Measurements from ENCODE around the gene TMA7. TPM values are rescaled to one million over a fixed set of nuclear protein-coding genes. Genes with fewer than 3 reads are reported as not detected.

TMA7 gene
- total RNA-seq, 1 donor from 2014 or later, result 186 TPM

DNA sequence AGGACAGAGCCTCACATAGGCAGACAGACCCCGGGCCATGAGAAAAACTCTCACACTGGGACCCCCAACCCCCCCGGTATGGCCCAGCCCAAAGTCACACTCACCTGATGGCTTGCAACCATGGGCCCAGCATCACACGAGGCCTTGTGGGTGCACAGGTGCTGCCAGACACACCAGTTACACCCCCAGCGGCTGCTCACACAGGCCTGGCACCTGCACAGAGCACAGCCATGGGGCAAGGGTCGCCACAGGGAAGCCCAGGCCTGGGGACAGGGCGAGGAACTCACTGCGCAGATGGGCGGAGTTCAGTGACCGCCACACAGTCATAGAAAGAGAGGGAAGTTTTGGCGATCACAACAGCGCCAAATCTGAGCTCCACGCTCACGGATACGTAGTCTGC is 19.5 kb upstream of the TMA7 start:
- H3K36me3 Mint-ChIP-seq, result peaks cover 7% of the 10 kb centered on the region

DNA sequence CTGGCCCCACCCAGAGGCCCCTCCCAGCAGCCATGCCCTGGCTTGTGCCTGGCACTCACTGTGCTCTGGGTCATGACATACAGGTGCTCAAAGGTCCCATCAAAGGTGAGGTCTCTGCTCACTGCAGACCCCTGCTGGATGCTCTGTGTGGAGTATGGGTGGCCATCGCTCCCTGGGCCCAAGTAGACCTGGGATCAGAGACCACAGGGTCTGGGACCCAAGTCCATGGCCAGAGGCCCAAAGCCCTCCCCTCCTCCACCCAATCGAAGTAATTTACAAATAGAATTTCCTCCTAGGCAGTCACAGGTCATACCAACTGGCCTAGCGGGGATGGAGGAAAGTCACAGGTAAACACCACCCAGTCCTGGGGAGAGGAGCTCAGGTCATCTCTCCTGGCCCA is 17.8 kb upstream of the TMA7 start:
- peaks cover 25% of the 10 kb centered on the region for H3K4me1 Mint-ChIP-seq
- no peak for DNase-seq (ENCODE audit: low spot score in 2 of 2, unreplicated experiment in 2 of 2)
- no peaks in the 10 kb centered on the region for H3K9me3 Mint-ChIP-seq
- peaks cover 4% of the 10 kb centered on the region for H3K36me3 Mint-ChIP-seq
- TF ChIP-seq, protein P1, sequence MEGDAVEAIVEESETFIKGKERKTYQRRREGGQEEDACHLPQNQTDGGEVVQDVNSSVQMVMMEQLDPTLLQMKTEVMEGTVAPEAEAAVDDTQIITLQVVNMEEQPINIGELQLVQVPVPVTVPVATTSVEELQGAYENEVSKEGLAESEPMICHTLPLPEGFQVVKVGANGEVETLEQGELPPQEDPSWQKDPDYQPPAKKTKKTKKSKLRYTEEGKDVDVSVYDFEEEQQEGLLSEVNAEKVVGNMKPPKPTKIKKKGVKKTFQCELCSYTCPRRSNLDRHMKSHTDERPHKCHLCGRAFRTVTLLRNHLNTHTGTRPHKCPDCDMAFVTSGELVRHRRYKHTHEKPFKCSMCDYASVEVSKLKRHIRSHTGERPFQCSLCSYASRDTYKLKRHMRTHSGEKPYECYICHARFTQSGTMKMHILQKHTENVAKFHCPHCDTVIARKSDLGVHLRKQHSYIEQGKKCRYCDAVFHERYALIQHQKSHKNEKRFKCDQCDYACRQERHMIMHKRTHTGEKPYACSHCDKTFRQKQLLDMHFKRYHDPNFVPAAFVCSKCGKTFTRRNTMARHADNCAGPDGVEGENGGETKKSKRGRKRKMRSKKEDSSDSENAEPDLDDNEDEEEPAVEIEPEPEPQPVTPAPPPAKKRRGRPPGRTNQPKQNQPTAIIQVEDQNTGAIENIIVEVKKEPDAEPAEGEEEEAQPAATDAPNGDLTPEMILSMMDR (IDR thresholded peaks at IDR 0.05; ENCODE audit: unreplicated experiment), result no peak
- H3K27me3 Mint-ChIP-seq (ENCODE audit: low read depth), result no peaks in the 10 kb centered on the region
- no peak overlapping the region for H3K27ac Mint-ChIP-seq
- no peak overlapping the region for H3K4me3 Mint-ChIP-seq

More for the DNA sequence above, 19.5 kb upstream of the TMA7 start:
- DNase-seq (ENCODE audit: low spot score in 2 of 2, unreplicated experiment in 2 of 2), result no peak
- Mint-ChIP-seq H3K27me3 (ENCODE audit: low read depth) (no peaks in the 10 kb centered on the region), H3K4me3 (no peak overlapping the region), H3K4me1 (peaks cover 11% of the 10 kb centered on the region), H3K9me3 (no peaks in the 10 kb centered on the region), H3K27ac (no peak overlapping the region)
- TF ChIP-seq, protein P1 (IDR thresholded peaks at IDR 0.05; ENCODE audit: unreplicated experiment), result no peak

DNA sequence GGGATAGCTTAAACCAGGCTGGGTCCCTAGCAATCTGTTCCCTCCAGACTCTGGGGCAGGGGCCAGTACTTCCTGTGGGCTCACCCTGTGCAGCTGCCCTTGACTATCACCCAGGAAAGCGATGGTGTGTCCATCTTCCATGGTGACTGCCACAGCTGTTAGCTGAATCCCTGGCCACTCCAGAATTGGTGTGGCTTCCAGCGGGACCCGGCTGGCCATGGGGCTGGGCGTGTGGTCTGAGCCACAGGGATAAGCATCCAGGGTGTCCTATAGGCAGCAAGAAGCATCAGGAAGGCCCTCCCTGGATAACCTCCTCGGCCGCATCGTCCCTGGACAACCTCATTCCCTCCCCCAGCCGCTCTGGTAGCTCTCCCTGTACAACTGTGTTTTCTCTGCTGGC is 17.4 kb upstream of the TMA7 start:
- H3K9me3 Mint-ChIP-seq, result no peaks in the 10 kb centered on the region
- TF ChIP-seq, protein P1 (IDR thresholded peaks at IDR 0.05; ENCODE audit: unreplicated experiment), result no peak
- peaks cover 29% of the 10 kb centered on the region for H3K4me1 Mint-ChIP-seq
- H3K36me3 Mint-ChIP-seq, result peaks cover 2% of the 10 kb centered on the region
- DNase-seq (ENCODE audit: low spot score in 2 of 2, unreplicated experiment in 2 of 2), result no peak
- H3K27ac Mint-ChIP-seq, result no peak overlapping the region
- no peaks in the 10 kb centered on the region for H3K27me3 Mint-ChIP-seq (ENCODE audit: low read depth)
- H3K4me3 Mint-ChIP-seq, result no peak overlapping the region

DNA sequence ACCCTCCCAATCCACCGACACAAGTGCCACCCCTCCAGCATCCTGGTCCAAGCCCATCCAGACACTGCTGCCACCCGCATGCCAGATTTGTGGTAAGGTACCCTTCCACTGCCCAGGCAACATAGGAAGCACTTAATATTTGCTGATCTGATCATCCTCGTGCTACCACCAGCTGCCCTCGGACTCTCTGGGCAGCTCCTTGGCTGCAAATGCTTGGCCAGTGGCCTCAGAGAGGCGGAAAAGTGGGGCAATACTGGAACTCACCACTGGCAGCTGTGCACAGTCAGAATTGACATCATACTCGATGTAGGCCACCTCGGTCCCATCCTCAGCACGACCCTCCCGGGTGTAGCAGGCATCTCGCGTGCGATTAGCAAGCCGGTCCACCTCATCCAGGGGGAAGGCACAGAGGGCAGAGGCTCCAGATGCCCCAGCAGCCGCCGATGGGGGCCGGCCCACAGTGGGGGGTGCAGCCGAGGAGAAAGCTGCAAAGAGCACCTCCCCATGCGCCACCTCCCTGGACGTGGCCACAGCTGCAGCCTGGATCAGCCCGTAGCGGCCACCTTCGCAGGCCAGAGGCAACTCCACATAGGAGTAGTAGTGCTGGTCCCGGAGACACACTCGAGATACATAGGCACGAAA is 16.7 kb upstream of the TMA7 start:
- H3K27ac Mint-ChIP-seq, result no peak overlapping the region
- H3K9me3 Mint-ChIP-seq, result no peaks in the 10 kb centered on the region
- TF ChIP-seq, protein P1 (IDR thresholded peaks at IDR 0.05; ENCODE audit: unreplicated experiment), result no peak
- DNase-seq (ENCODE audit: low spot score in 2 of 2, unreplicated experiment in 2 of 2), result no peak
- peaks cover 36% of the 10 kb centered on the region for H3K4me1 Mint-ChIP-seq
- H3K4me3 Mint-ChIP-seq, result no peak overlapping the region
- no peaks in the 10 kb centered on the region for H3K27me3 Mint-ChIP-seq (ENCODE audit: low read depth)
- H3K36me3 Mint-ChIP-seq, result peaks cover 2% of the 10 kb centered on the region

DNA sequence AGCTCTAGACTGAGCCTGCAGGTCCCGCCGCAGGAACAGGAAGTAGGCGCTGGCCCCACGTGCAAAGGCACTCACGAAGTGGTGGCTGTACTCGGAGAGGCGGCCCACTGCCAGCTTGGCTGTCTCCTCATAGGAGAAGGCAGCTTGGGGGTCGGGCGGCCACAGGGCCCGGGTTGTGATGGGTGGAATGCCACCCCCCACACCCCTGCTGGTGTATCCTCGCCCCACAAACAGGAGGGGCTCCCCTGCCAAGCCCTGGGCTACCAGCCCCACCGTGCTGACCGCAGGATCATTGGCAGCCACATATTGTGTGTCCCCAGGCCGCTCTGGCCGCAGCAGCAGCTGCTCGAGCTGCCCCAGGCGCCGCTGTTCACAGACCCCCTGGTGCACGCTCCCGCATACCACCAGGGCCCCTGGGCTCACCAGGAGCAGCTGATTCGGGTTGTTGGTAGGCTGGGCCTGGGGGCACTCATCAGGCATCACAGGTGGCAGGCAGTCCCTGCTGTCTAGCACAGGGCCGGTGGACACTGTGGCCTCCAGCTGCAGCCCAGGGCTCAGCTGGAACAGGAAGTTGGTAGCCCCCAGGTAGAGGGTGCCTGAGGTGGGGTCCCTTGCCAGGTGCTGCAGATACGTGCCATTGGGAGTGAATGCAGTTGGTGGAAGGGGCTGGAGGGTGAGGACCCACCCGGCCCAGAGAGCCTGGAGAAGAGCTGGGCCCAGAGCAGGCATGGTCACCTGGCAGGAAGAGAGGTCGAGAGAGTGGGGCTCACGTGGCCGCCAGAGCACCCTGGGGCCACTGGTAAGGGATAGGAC is 16.0 kb upstream of the TMA7 start:
- H3K27ac Mint-ChIP-seq, result peak overlapping the region; percentile 89
- TF ChIP-seq, protein P1 (IDR thresholded peaks at IDR 0.05; ENCODE audit: unreplicated experiment), result no peak
- H3K36me3 Mint-ChIP-seq, result peaks cover 2% of the 10 kb centered on the region
- H3K9me3 Mint-ChIP-seq, result no peaks in the 10 kb centered on the region
- no peak for DNase-seq (ENCODE audit: low spot score in 2 of 2, unreplicated experiment in 2 of 2)
- no peaks in the 10 kb centered on the region for H3K27me3 Mint-ChIP-seq (ENCODE audit: low read depth)
- H3K4me3 Mint-ChIP-seq, result no peak overlapping the region
- H3K4me1 Mint-ChIP-seq, result peaks cover 37% of the 10 kb centered on the region
